HEK293 (cell line): ENCODE data around the gene GRB7.

Experiments
- CTCF ChIA-PET: fragments of 350-600 bp; formaldehyde crosslinking; extraction: SDS; loops from one replicate; lab custom pipeline; 2021; ENCODE audit warnings: antibody characterized with exemption; lab: Yijun Ruan, JAX
- POLR2A ChIA-PET: fragments of 300-600 bp; formaldehyde crosslinking; extraction: SDS; loops from one replicate; lab custom pipeline; 2020; ENCODE audit warnings: antibody characterized with exemption, inconsistent platforms; lab: Yijun Ruan, JAX
- H3K27ac ChIP-seq: fragments of 200-500 bp; sonication (Bioruptor generic); 2 replicates; pipeline ENCODE4 v1.5.1; 2014; ENCODE audit warnings: low read depth, low read length, control low read depth, inconsistent platforms; ENCODE audit errors: extremely low read depth
- H3K36me3 ChIP-seq, 2 experiments: fragments of 200-500 bp in 1 of 2; sonication (Bioruptor generic) in 1 of 2; 1 replicate in 1 of 2; 2 replicates in 1 of 2; pipeline ENCODE4 v1.5.1; 2014 to 2017; ENCODE audit warnings: inconsistent platforms in 2 of 2, low read length in 2 of 2; ENCODE audit not compliant: control insufficient read depth in 2 of 2, insufficient read depth in 1 of 2
- H3K4me1 ChIP-seq: fragments of 200-500 bp; sonication (Bioruptor generic); 2 replicates; pipeline ENCODE4 v1.5.1; 2014; ENCODE audit warnings: mild to moderate bottlenecking, low read length, inconsistent platforms; ENCODE audit not compliant: control insufficient read depth, insufficient read depth
- H3K4me3 ChIP-seq: 2 replicates; pipeline ENCODE4 v1.5.1; 2011; ENCODE audit warnings: low read depth, mild to moderate bottlenecking, control low read depth, low read length, moderate library complexity
- H3K9me3 ChIP-seq: fragments of 200-500 bp; sonication (Bioruptor generic); 2 replicates; pipeline ENCODE4 v1.5.1; 2014; ENCODE audit warnings: low read depth, low read length, inconsistent platforms; ENCODE audit not compliant: control insufficient read depth, insufficient read depth
- BCL6B ChIP-seq: fragments of 450-650 bp; formaldehyde crosslinking; IDR thresholded peaks from 2 replicates; pipeline ENCODE4 v1.5.1; 2017; ENCODE audit warnings: missing biosample characterization, missing genetic modification characterization
- ELK4 ChIP-seq: IDR thresholded peaks from 2 replicates; pipeline ENCODE4 v1.6.1; 2011; ENCODE audit warnings: mild to moderate bottlenecking, low read depth, low read length, borderline replicate concordance
- GLIS1 ChIP-seq: fragments of 450-650 bp; formaldehyde crosslinking; IDR thresholded peaks from 2 replicates; pipeline ENCODE4 v1.5.1; 2016; ENCODE audit warnings: missing biosample characterization, missing genetic modification characterization
- HOXA7 ChIP-seq: sonication (generic); formaldehyde crosslinking; IDR thresholded peaks from 2 replicates; pipeline ENCODE4 v1.8.1; 2022; ENCODE audit warnings: missing genetic modification reagents, borderline replicate concordance
- SETDB1 ChIP-seq: IDR thresholded peaks from one replicate; pipeline ENCODE4 v1.6.1; 2017; ENCODE audit warnings: mild to moderate bottlenecking, low read length, moderate library complexity, mixed read lengths; ENCODE audit not compliant: insufficient read length
- SP3 ChIP-seq: fragments of 450-650 bp; formaldehyde crosslinking; IDR thresholded peaks from 2 replicates; pipeline ENCODE4 v1.5.1; 2016; ENCODE audit warnings: missing biosample characterization, missing genetic modification characterization
- TCF7L2 ChIP-seq: IDR thresholded peaks from 2 replicates; pipeline ENCODE4 v1.6.1; 2011; ENCODE audit warnings: low read depth, mild to moderate bottlenecking, inconsistent platforms, low read length, moderate library complexity, borderline replicate concordance
- ZBTB17 ChIP-seq: fragments of 450-650 bp; formaldehyde crosslinking; IDR thresholded peaks from 2 replicates; pipeline ENCODE4 v1.5.1; 2016; ENCODE audit warnings: missing biosample characterization, missing genetic modification characterization
- ZNF146 ChIP-seq: fragments of 450-650 bp; formaldehyde crosslinking; IDR thresholded peaks from 2 replicates; pipeline ENCODE4 v1.5.1; 2016; ENCODE audit warnings: missing biosample characterization, missing genetic modification characterization
- ZNF416 ChIP-seq: fragments of 450-650 bp; formaldehyde crosslinking; IDR thresholded peaks from 2 replicates; pipeline ENCODE4 v1.5.1; 2016; ENCODE audit warnings: missing biosample characterization, missing genetic modification characterization
- ZNF658 ChIP-seq: fragments of 450-650 bp; formaldehyde crosslinking; IDR thresholded peaks from 2 replicates; pipeline ENCODE4; 2016; ENCODE audit warnings: missing biosample characterization, missing genetic modification characterization
- TF ChIP-seq, protein P1 (sequence below): fragments of 450-650 bp; formaldehyde crosslinking; conservative IDR thresholded peaks from 2 replicates; pipeline ENCODE4 v1.5.1; 2016; ENCODE audit warnings: low read depth, missing biosample characterization, missing genetic modification characterization
- TF ChIP-seq, protein P2 (sequence below): fragments of 450-650 bp; formaldehyde crosslinking; IDR thresholded peaks from 2 replicates; pipeline ENCODE4 v1.5.1; 2016; ENCODE audit warnings: missing biosample characterization, missing genetic modification characterization, low read depth
- TF ChIP-seq, protein P3 (sequence below): sonication (generic); formaldehyde crosslinking; IDR thresholded peaks from 2 replicates; pipeline ENCODE4 v1.8.1; 2022; ENCODE audit warnings: mild to moderate bottlenecking, moderate library complexity, missing genetic modification reagents
- TF ChIP-seq, protein P4 (sequence below): fragments of 450-650 bp; formaldehyde crosslinking; IDR thresholded peaks from 2 replicates; pipeline ENCODE4 v1.5.1; 2016; ENCODE audit warnings: missing biosample characterization, missing genetic modification characterization, borderline replicate concordance

Gene GRB7

GRCh38 chr17:39732586-39732985, 5.2 kb upstream of the GRB7 start:
- TF ChIP-seq SETDB1 (no peak), ZNF146 (tag by site-specific recombination) (peak; percentile 90)
- H3K9me3 ChIP-seq = no peaks in the 10 kb centered on the region
- no peak overlapping the region for H3K4me3 ChIP-seq
- ChIA-PET CTCF (interaction anchor here (0.6 to 5.3 kb wide), 7 partner anchors 12 to 116 kb away, joined by 3 to 35 read pairs (median 5); partner anchors contain the start of gene PGAP3), POLR2A (interaction anchor here (0.7 kb wide), 1 partner anchor 1026 kb away, joined by 3 read pairs; no protein-coding TSS in a partner anchor)
- peaks cover 4 to 19% of the 10 kb centered on the region in 2 experiments; a peak in 1 of 3 replicates for H3K36me3 ChIP-seq
- H3K27ac ChIP-seq = no peak overlapping the region
- H3K4me1 ChIP-seq = 0 out of 2 replicates have a peak, but pooled peaks cover 3% of the 10 kb centered on the region

- no peak for TF ChIP-seq GLIS1 (tag by site-specific recombination)
- no peak for TF ChIP-seq ZNF658 (tag by site-specific recombination)
- no peak for TF ChIP-seq ELK4
- TF ChIP-seq, all 188 proteins: peak for 0
- CTCF ChIA-PET = interaction anchor here (1.8 kb wide), 1 partner anchor 115 kb away, joined by 8 read pairs; no protein-coding TSS in a partner anchor
- H3K27ac ChIP-seq = no peak overlapping the region
- peaks cover 23% of the 10 kb centered on the region for H3K4me1 ChIP-seq
- H3K36me3 ChIP-seq = no peaks in the 10 kb centered on the region
- POLR2A ChIA-PET = interaction anchor here (1.2 to 1.4 kb wide), 2 partner anchors 9 to 36 kb away, joined by 3 to 6 read pairs; partner anchors contain the start of gene ERBB2
- H3K4me3 ChIP-seq = no peak overlapping the region
- H3K9me3 ChIP-seq = no peaks in the 10 kb centered on the region
Observed at GRCh38 chr17:39735882-39736281, 1.9 kb upstream of the GRB7 start.

DNA sequence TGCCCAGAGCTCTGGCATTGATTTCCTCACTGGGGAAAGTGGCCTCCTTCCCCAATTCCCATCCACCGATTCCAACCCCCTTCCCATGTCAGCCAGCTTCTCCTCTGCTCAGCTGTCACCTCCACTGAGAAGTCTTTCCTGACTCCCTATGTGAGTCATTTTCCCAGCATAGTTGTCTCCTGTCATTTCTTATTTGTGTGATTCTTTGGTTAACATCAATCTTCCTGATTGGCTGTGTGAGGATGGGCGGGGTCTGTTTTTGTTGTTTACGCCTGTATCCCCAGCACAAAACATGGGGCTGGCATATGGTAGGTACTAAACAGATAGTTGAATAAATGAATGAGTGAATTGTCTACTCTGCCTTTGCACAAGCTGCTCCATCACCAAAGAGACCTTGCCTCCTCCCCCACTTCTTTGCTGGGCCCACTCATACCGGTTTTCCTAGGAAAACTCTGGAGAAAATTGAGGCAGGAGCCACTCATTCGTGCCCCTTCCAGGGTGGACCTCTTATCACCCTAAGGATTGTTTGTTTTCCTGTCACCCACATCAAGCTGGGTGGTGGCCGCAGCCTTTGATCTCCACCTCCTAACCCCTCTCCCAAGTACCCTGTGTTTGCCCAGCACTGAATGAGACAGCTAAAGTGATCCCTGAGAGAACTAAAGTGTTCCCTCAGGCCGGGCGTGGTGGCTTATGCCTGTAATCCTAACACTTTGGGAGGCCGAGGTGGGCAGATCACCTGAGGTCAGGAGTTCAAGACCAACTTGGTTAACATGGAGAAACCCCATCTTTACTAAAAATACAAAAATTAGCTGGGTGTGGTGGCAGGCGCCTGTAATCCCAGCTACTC, 1.2 kb upstream of the GRB7 start:
- Histone ChIP-seq H3K9me3 (no peaks in the 10 kb centered on the region), H3K27ac (no peak overlapping the region), H3K4me3 (no peak overlapping the region), H3K36me3 (no peaks in the 10 kb centered on the region; a peak in 1 of 3 replicates), H3K4me1 (peaks cover 24% of the 10 kb centered on the region)
- ChIA-PET POLR2A (interaction anchor here (0.6 to 1.4 kb wide), 3 partner anchors 10 to 97 kb away, joined by 3 to 6 read pairs (median 3); partner anchors contain the start of gene ERBB2), CTCF (interaction anchor here (0.6 to 1.8 kb wide), 5 partner anchors 9 to 209 kb away, joined by 3 to 8 read pairs (median 3); no protein-coding TSS in a partner anchor)
- TF ChIP-seq HOXA7 (CRISPR knock-in tag) = no peak
- no peak for TF ChIP-seq ZNF416 (tag by site-specific recombination)
- TF ChIP-seq ZBTB17 = peak; percentile 67
- peak; percentile 50; the same call in 1 of the 2 replicates for TF ChIP-seq SP3 (tag by site-specific recombination)
- TF ChIP-seq, protein P1, sequence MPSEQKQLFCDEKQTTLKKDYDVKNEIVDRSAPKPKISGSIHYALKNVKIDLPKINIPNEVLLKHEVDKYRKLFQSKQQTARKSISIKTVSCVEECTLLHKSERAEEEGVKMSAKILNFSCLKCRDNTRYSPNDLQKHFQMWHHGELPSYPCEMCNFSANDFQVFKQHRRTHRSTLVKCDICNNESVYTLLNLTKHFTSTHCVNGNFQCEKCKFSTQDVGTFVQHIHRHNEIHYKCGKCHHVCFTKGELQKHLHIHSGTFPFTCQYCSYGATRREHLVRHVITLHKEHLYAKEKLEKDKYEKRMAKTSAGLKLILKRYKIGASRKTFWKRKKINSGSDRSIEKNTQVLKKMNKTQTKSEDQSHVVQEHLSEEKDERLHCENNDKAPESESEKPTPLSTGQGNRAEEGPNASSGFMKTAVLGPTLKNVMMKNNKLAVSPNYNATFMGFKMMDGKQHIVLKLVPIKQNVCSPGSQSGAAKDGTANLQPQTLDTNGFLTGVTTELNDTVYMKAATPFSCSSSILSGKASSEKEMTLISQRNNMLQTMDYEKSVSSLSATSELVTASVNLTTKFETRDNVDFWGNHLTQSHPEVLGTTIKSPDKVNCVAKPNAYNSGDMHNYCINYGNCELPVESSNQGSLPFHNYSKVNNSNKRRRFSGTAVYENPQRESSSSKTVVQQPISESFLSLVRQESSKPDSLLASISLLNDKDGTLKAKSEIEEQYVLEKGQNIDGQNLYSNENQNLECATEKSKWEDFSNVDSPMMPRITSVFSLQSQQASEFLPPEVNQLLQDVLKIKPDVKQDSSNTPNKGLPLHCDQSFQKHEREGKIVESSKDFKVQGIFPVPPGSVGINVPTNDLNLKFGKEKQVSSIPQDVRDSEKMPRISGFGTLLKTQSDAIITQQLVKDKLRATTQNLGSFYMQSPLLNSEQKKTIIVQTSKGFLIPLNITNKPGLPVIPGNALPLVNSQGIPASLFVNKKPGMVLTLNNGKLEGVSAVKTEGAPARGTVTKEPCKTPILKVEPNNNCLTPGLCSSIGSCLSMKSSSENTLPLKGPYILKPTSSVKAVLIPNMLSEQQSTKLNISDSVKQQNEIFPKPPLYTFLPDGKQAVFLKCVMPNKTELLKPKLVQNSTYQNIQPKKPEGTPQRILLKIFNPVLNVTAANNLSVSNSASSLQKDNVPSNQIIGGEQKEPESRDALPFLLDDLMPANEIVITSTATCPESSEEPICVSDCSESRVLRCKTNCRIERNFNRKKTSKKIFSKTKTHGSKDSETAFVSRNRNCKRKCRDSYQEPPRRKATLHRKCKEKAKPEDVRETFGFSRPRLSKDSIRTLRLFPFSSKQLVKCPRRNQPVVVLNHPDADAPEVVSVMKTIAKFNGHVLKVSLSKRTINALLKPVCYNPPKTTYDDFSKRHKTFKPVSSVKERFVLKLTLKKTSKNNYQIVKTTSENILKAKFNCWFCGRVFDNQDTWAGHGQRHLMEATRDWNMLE (tag by site-specific recombination) = no peak
- TF ChIP-seq, protein P2, sequence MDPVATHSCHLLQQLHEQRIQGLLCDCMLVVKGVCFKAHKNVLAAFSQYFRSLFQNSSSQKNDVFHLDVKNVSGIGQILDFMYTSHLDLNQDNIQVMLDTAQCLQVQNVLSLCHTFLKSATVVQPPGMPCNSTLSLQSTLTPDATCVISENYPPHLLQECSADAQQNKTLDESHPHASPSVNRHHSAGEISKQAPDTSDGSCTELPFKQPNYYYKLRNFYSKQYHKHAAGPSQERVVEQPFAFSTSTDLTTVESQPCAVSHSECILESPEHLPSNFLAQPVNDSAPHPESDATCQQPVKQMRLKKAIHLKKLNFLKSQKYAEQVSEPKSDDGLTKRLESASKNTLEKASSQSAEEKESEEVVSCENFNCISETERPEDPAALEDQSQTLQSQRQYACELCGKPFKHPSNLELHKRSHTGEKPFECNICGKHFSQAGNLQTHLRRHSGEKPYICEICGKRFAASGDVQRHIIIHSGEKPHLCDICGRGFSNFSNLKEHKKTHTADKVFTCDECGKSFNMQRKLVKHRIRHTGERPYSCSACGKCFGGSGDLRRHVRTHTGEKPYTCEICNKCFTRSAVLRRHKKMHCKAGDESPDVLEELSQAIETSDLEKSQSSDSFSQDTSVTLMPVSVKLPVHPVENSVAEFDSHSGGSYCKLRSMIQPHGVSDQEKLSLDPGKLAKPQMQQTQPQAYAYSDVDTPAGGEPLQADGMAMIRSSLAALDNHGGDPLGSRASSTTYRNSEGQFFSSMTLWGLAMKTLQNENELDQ (tag by site-specific recombination) = no peak
- TF ChIP-seq TCF7L2 = no peak; the same call in 1 of the 2 replicates
- TF ChIP-seq, protein P3, sequence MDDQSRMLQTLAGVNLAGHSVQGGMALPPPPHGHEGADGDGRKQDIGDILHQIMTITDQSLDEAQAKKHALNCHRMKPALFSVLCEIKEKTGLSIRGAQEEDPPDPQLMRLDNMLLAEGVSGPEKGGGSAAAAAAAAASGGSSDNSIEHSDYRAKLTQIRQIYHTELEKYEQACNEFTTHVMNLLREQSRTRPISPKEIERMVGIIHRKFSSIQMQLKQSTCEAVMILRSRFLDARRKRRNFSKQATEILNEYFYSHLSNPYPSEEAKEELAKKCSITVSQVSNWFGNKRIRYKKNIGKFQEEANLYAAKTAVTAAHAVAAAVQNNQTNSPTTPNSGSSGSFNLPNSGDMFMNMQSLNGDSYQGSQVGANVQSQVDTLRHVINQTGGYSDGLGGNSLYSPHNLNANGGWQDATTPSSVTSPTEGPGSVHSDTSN = no peak
- TF ChIP-seq, protein P4, sequence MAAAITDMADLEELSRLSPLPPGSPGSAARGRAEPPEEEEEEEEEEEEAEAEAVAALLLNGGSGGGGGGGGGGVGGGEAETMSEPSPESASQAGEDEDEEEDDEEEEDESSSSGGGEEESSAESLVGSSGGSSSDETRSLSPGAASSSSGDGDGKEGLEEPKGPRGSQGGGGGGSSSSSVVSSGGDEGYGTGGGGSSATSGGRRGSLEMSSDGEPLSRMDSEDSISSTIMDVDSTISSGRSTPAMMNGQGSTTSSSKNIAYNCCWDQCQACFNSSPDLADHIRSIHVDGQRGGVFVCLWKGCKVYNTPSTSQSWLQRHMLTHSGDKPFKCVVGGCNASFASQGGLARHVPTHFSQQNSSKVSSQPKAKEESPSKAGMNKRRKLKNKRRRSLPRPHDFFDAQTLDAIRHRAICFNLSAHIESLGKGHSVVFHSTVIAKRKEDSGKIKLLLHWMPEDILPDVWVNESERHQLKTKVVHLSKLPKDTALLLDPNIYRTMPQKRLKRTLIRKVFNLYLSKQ (tag by site-specific recombination) = no peak
- no peak for TF ChIP-seq BCL6B
